ENCODE measurements around the gene SREBF1. TPM values are rescaled to one million over a fixed set of nuclear protein-coding genes. Genes with fewer than 3 reads are reported as not detected.

The SREBF1 gene
- total and polyA plus RNA-seq, 2 of the 4 experiments (the other 2 are of a cell fraction): 3.4 to 20.4 TPM

DNA sequence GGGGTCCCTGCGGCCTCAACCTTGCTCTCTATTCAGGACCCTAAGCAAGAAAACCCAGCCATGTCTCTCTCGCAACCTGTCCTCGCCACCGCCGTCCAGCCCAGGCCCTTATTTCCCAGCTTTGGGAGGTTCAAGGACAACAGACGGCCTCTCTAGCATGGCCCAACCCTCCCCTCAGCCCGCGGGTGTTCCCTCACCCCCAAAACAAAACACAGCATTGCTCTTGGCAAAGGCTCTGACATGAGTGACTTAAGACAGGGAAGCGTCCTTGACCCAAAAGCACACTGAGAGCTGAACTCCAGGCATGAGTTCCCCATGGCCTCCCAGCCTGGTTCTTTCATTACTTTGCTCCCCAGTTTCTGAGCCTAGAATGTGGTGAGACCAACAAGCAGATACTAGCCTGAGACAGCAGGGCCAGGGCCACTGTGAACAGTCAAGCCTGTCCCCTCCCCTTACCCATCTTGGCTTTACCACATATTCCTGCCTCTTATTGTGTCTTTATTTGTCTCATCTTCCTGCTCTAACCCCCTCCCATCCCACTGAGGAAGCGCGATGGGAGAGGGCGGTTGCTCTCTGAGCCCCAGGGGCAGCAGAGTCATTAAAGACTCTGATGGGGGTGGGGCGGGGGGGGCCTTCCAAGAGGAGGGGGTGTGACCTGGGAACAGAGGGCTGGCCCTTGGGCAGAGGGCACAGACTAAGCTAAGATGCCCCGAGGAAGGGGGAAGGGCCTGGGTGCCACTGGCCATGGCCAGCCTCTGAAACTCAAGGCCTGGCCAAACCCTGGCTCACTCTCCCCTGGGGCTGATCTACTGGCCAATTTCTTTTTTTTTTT lies 11.8 kb downstream of the SREBF1 start:
- Histone ChIP-seq H2AK9ac (replicated peaks; ENCODE audit: low read depth, low read length, poor library complexity) (peak overlapping the region; percentile 99), H3K56ac (ENCODE audit: extremely low read depth, insufficient read depth, low read length) (no peak overlapping the region), H3K14ac (replicated peaks; ENCODE audit: low read depth, low read length) (peak overlapping the region; percentile 100), H2BK5ac (ENCODE audit: low read depth, low read length, poor library complexity, severe bottlenecking) (peak overlapping the region; percentile 71), H3K79me1 (ENCODE audit: low read depth in 1 of 2, low read length in 2 of 2) (peaks cover 40 to 94% of the 10 kb centered on the region in 2 experiments), H4K5ac (ENCODE audit: low read depth, low read length) (peak overlapping the region; percentile 42), H3K4me3 (ENCODE audit: insufficient read depth, low read depth, low read length) (no peak overlapping the region), H4K20me1 (ENCODE audit: insufficient read depth, low read length) (peaks cover 83% of the 10 kb centered on the region), H3K27ac (ENCODE audit: insufficient read depth, low read length) (peak overlapping the region; percentile 96; the same call in 1 of the 2 replicates), H3K27me3 (ENCODE audit: control insufficient read depth, insufficient read depth, low read length) (no peaks in the 10 kb centered on the region), H3K9me1 (ENCODE audit: insufficient read depth, low read length) (peaks cover 38% of the 10 kb centered on the region), H4K8ac (ENCODE audit: low read depth in 2 of 2, low read length in 2 of 2) (peak overlapping the region in 1 of 2 experiments; percentile 91; a peak in 1 of 4 replicates), H3K4me2 (ENCODE audit: low read depth, low read length) (peak overlapping the region; percentile 1; the same call in 1 of the 2 replicates), H2AK5ac (ENCODE audit: low read depth, low read length) (peak overlapping the region; percentile 97), H3K9ac (ENCODE audit: low read depth, low read length) (no peak overlapping the region), H4K91ac (ENCODE audit: insufficient read depth, low read depth, low read length) (peak overlapping the region; percentile 91), H3K9me3 (ENCODE audit: control insufficient read depth, insufficient read depth, low read length) (no peaks in the 10 kb centered on the region), H3K36me3 (ENCODE audit: control insufficient read depth, insufficient read depth, low read length) (peaks cover 5% of the 10 kb centered on the region; the same call in 1 of the 2 replicates), H2BK15ac (ENCODE audit: low read depth, low read length) (peak overlapping the region; percentile 23; the same call in 1 of the 3 replicates), H2BK120ac (ENCODE audit: low read depth, low read length) (peak overlapping the region; percentile 98), H3K4ac (ENCODE audit: low read depth, low read length) (peak overlapping the region; percentile 99), H3K23ac (ENCODE audit: low read depth, low read length) (peak overlapping the region; percentile 84; the same call in 1 of the 2 replicates), H2AFZ (replicated peaks; ENCODE audit: low read length, poor library complexity) (peak overlapping the region; percentile 4), H3K4me1 (ENCODE audit: control insufficient read depth, insufficient read depth, low read length) (peaks cover 47% of the 10 kb centered on the region), H2BK20ac (ENCODE audit: low read depth, low read length) (peak overlapping the region; percentile 64; the same call in 1 of the 2 replicates), H3K18ac (ENCODE audit: low read depth, low read length) (peak overlapping the region; percentile 16)
- no peak for DNase-seq
- CTCF ChIA-PET: no interaction called here
- dilution Hi-C loops (cut with HindIII; ENCODE audit: low sequenced_read_pairs, unreplicated experiment) (no loop called here), in situ Hi-C loops (cut with MboI; ENCODE audit: low sequenced_read_pairs) (no loop called here), intact Hi-C loops (cut with micrococcal nuclease) (no loop called here)
- POLR2A ChIA-PET (ENCODE audit: unreplicated experiment): no interaction called here
- no peak for ATAC-seq (ENCODE audit: low read depth)
- WGBS, 2 experiments (ENCODE audit: extremely low coverage in 2 of 2, insufficient read length in 1 of 2): 62% methylated on average over 7 of the region's 14 CpGs; no CpG with 5 or more reads in 1 of the 2 experiments
- no TSS peak for BruUV-seq (replicated peaks)
- no peak for TF ChIP-seq CHD1 (IDR thresholded peaks at IDR 0.05; ENCODE audit: low read depth, low read length)
- no peak for TF ChIP-seq CEBPB (IDR thresholded peaks at IDR 0.05; ENCODE audit: low read depth, low read length)
- no peak for TF ChIP-seq RFX5 (IDR thresholded peaks at IDR 0.05; ENCODE audit: low read depth, low read length)
- TF ChIP-seq MAZ (IDR thresholded peaks at IDR 0.05; ENCODE audit: borderline replicate concordance, low read depth, low read length): no peak
- TF ChIP-seq, protein P1, sequence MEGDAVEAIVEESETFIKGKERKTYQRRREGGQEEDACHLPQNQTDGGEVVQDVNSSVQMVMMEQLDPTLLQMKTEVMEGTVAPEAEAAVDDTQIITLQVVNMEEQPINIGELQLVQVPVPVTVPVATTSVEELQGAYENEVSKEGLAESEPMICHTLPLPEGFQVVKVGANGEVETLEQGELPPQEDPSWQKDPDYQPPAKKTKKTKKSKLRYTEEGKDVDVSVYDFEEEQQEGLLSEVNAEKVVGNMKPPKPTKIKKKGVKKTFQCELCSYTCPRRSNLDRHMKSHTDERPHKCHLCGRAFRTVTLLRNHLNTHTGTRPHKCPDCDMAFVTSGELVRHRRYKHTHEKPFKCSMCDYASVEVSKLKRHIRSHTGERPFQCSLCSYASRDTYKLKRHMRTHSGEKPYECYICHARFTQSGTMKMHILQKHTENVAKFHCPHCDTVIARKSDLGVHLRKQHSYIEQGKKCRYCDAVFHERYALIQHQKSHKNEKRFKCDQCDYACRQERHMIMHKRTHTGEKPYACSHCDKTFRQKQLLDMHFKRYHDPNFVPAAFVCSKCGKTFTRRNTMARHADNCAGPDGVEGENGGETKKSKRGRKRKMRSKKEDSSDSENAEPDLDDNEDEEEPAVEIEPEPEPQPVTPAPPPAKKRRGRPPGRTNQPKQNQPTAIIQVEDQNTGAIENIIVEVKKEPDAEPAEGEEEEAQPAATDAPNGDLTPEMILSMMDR (conservative IDR thresholded peaks at IDR 0.05; ENCODE audit: low read depth, low read length): no peak
- TF ChIP-seq NFE2L2 (IDR thresholded peaks at IDR 0.05; ENCODE audit: low read depth, low read length): no peak
- TF ChIP-seq BHLHE40 (IDR thresholded peaks at IDR 0.05; ENCODE audit: low read depth, low read length): no peak
- no peak for TF ChIP-seq MAFK (IDR thresholded peaks at IDR 0.05; ENCODE audit: low read depth, low read length)
- TF ChIP-seq, protein P2, sequence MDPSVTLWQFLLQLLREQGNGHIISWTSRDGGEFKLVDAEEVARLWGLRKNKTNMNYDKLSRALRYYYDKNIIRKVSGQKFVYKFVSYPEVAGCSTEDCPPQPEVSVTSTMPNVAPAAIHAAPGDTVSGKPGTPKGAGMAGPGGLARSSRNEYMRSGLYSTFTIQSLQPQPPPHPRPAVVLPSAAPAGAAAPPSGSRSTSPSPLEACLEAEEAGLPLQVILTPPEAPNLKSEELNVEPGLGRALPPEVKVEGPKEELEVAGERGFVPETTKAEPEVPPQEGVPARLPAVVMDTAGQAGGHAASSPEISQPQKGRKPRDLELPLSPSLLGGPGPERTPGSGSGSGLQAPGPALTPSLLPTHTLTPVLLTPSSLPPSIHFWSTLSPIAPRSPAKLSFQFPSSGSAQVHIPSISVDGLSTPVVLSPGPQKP (IDR thresholded peaks at IDR 0.05; ENCODE audit: borderline replicate concordance, low read depth, low read length): no peak
- no peak for TF ChIP-seq MXI1 (IDR thresholded peaks at IDR 0.05; ENCODE audit: borderline replicate concordance, low read depth, low read length)
- no peak for TF ChIP-seq SMC3 (IDR thresholded peaks at IDR 0.05; ENCODE audit: low read depth, low read length)
- TF ChIP-seq POLR2A (IDR thresholded peaks at IDR 0.05; ENCODE audit: low read depth, low read length): no peak
- no peak for TF ChIP-seq FOS (IDR thresholded peaks at IDR 0.05; ENCODE audit: low read depth, low read length)
- TF ChIP-seq RAD21 (IDR thresholded peaks at IDR 0.05; ENCODE audit: low read length): no peak
- no peak for TF ChIP-seq RCOR1 (IDR thresholded peaks at IDR 0.05; ENCODE audit: insufficient replicate concordance, low read length)

Measured in IMR-90 (cell line).